Measurements from ENCODE around the gene ALDOA.

Gene ALDOA

GRCh38 chr16:30079480-30079879 lies 13.9 kb downstream of the ALDOA start:
- H3K4me3 ChIP-seq (ENCODE audit: low read depth, low read length), result no peak overlapping the region
- TF ChIP-seq, protein P1, sequence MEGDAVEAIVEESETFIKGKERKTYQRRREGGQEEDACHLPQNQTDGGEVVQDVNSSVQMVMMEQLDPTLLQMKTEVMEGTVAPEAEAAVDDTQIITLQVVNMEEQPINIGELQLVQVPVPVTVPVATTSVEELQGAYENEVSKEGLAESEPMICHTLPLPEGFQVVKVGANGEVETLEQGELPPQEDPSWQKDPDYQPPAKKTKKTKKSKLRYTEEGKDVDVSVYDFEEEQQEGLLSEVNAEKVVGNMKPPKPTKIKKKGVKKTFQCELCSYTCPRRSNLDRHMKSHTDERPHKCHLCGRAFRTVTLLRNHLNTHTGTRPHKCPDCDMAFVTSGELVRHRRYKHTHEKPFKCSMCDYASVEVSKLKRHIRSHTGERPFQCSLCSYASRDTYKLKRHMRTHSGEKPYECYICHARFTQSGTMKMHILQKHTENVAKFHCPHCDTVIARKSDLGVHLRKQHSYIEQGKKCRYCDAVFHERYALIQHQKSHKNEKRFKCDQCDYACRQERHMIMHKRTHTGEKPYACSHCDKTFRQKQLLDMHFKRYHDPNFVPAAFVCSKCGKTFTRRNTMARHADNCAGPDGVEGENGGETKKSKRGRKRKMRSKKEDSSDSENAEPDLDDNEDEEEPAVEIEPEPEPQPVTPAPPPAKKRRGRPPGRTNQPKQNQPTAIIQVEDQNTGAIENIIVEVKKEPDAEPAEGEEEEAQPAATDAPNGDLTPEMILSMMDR (IDR thresholded peaks at IDR 0.05; ENCODE audit: low read depth, low read length), result no peak

DNA sequence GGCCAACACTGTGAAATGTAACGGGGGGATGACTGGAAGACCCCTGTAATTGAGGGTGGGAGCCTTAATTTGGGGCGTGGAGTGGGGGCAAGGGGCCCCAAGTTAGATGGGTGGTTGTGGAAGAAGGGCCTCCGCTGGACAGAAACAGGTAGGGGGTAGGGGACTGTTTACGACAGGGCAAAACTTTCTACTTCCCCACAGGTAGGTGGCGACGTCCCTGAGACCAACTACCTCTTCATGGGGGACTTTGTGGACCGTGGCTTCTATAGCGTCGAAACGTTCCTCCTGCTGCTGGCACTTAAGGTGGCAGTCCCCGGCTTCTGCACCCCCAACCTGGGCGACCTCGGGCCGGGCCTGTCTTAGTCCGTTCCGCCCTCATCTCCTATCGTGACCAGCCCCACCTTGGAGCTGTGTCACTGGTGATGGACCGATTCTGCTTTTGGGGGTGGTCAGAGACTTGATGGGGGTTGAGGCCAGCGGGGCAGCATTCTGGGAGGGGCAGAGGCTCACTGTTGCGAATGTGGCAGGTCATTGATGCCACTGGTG lies 17.1 kb downstream of the ALDOA start:
- no peak overlapping the region for H3K4me3 ChIP-seq (ENCODE audit: low read depth, low read length)
- TF ChIP-seq, protein P1 (IDR thresholded peaks at IDR 0.05; ENCODE audit: low read depth, low read length), result no peak

- H3K4me3 ChIP-seq (ENCODE audit: low read depth, low read length), result no peak overlapping the region
Observed at GRCh38 chr16:30083216-30084055, 17.9 kb downstream of the ALDOA start.

DNA sequence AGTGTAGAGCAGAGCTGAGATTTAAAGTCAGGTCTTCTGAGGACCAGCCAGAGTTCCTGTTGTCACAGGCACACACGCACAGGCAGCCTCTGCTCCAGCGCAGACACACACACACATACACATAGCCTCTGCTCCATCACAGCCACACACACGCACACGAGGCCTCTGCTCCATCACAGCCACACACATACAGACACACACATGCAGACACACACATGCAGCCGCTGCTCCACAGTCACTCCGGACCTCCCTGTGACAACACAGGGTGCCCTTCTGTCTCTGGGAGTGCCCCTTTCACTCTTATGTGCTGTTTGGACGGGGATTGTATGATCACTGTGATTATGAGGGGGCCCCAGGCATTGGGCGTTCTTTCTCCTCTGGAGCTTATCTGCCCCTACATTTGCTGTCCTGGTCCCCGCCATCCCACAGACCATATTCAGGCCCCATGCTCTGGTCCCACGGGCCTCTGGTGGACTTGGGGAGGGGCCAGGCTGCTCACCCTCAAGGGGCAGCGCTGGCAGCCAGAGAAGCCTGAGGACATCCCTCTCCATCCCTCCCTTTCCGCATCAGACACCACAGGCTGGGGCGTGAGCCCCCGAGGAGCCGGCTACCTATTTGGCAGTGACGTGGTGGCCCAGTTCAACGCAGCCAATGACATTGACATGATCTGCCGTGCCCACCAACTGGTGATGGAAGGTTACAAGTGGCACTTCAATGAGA lies 18.7 kb downstream of the ALDOA start:
- no peak overlapping the region for H3K4me3 ChIP-seq (ENCODE audit: low read depth, low read length)
- TF ChIP-seq, protein P1 (IDR thresholded peaks at IDR 0.05; ENCODE audit: low read depth, low read length), result no peak

More at GRCh38 chr16:30083216-30084055, 17.9 kb downstream of the ALDOA start:
- TF ChIP-seq, protein P1 (IDR thresholded peaks at IDR 0.05; ENCODE audit: low read depth, low read length), result no peak

- no peak overlapping the region for H3K4me3 ChIP-seq (ENCODE audit: low read depth, low read length)
- TF ChIP-seq, protein P1 (IDR thresholded peaks at IDR 0.05; ENCODE audit: low read depth, low read length), result no peak
Observed at GRCh38 chr16:30084816-30085159, 19.2 kb downstream of the ALDOA start.

DNA sequence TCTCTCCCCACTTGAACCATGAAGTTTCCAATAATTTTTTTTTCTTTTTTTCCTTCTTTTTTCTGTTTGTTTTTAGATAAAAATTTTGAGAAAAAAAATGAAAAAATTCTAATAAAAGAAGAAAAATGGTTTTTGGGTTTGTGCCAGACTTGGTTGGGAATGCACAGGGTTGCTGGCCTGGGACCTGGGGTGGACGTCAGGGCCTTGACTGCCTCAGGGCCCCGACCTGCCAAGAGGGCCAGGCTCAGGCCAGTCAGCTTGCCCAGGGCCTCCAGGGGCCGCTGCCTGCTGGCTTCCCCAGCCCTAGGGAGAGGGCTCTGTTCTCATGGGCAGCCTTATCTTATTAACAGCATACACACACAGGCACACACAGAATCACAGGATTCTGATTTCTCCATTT lies 19.7 kb downstream of the ALDOA start:
- TF ChIP-seq, protein P1 (IDR thresholded peaks at IDR 0.05; ENCODE audit: low read depth, low read length), result no peak
- no peak overlapping the region for H3K4me3 ChIP-seq (ENCODE audit: low read depth, low read length)

- TF ChIP-seq, protein P1 (IDR thresholded peaks at IDR 0.05; ENCODE audit: low read depth, low read length), result no peak
- H3K4me3 ChIP-seq (ENCODE audit: low read depth, low read length), result no peak overlapping the region
Observed at GRCh38 chr16:30085820-30086219, 20.3 kb downstream of the ALDOA start.
